Liver (tissue), 9 donors: ENCODE results near the gene PIP4K2A. TPM values are rescaled to one million over a fixed set of nuclear protein-coding genes. Genes with fewer than 3 reads are reported as not detected.

Experiments
- DNase-seq: peaks from one replicate; pipeline ENCODE4 v3.0.0-alpha.2; 2017; ENCODE audit warnings: low spot score
- H3K27ac ChIP-seq, 2 donors: one replicate each; pipeline ENCODE4 v1.7.0; 2013; ENCODE audit warnings: inconsistent platforms in 2 of 2, low read length in 2 of 2, control low read depth in 1 of 2, low read depth in 1 of 2, mild to moderate bottlenecking in 1 of 2
- H3K27me3 ChIP-seq, 4 donors: one replicate each; pipeline versions ENCODE4 v1.6.1 to v1.7.0; 2013; ENCODE audit warnings: low read length in 3 of 4, inconsistent platforms in 1 of 4, mild to moderate bottlenecking in 1 of 4, moderate library complexity in 1 of 4; ENCODE audit not compliant: control insufficient read depth in 4 of 4, insufficient read depth in 4 of 4
- H3K36me3 ChIP-seq, 4 donors: one replicate each; pipeline versions ENCODE4 v1.6.1 to v1.7.0; 2013; ENCODE audit warnings: low read length in 3 of 4, mild to moderate bottlenecking in 3 of 4, low read depth in 1 of 4, moderate library complexity in 1 of 4; ENCODE audit not compliant: control insufficient read depth in 4 of 4, insufficient read depth in 3 of 4
- H3K4me1 ChIP-seq, 4 donors: one replicate each; pipeline versions ENCODE4 v1.6.1 to v1.7.0; 2013; ENCODE audit warnings: low read length in 3 of 4, mild to moderate bottlenecking in 3 of 4, moderate library complexity in 1 of 4; ENCODE audit not compliant: control insufficient read depth in 4 of 4, insufficient read depth in 4 of 4
- H3K4me3 ChIP-seq, 3 donors: one replicate each; pipeline versions ENCODE4 v1.6.1 to v1.7.0; 2013; ENCODE audit warnings: low read length in 3 of 3, control low read depth in 1 of 3, low read depth in 1 of 3, mild to moderate bottlenecking in 1 of 3
- H3K9ac ChIP-seq, 2 donors: one replicate each; pipeline ENCODE4 v1.7.0; 2013; ENCODE audit warnings: low read length in 2 of 2, mild to moderate bottlenecking in 2 of 2, moderate library complexity in 2 of 2, control low read depth in 1 of 2, low read depth in 1 of 2
- H3K9me3 ChIP-seq, 4 donors: one replicate each; pipeline versions ENCODE4 v1.6.1 to v1.7.0; 2013; ENCODE audit warnings: low read length in 3 of 4; ENCODE audit not compliant: control insufficient read depth in 4 of 4
- CTCF ChIP-seq: fragments of 150-350 bp; IDR thresholded peaks from 2 replicates; pipeline ENCODE4 v1.5.1; 2017; ENCODE audit warnings: improper control_type of control experiment, low read depth, low read length; ENCODE audit not compliant: missing input control
- EGR1 ChIP-seq, 2 donors: IDR thresholded peaks; 2 replicates each; pipeline ENCODE4 v1.6.1; 2016 to 2018; ENCODE audit warnings: antibody characterized with exemption in 2 of 2, low read depth in 2 of 2
- FOXA1 ChIP-seq: IDR thresholded peaks from 2 replicates; pipeline ENCODE4 v1.6.1; 2016; ENCODE audit warnings: antibody characterized with exemption
- FOXA2 ChIP-seq: IDR thresholded peaks from 2 replicates; pipeline ENCODE4 v1.6.1; 2016; ENCODE audit warnings: antibody characterized with exemption
- GABPA ChIP-seq, 2 donors: IDR thresholded peaks in 1 of 2; conservative IDR thresholded peaks in 1 of 2; 2 replicates each; pipeline ENCODE4 v1.6.1; 2016; ENCODE audit warnings: antibody characterized with exemption in 2 of 2, mild to moderate bottlenecking in 1 of 2, moderate library complexity in 1 of 2
- HNF4A ChIP-seq, 2 donors: conservative IDR thresholded peaks; 2 replicates each; pipeline ENCODE4 v1.6.1; 2016; ENCODE audit warnings: antibody characterized with exemption in 2 of 2, mild to moderate bottlenecking in 2 of 2
- HNF4G ChIP-seq: IDR thresholded peaks from 2 replicates; pipeline ENCODE4 v1.6.1; 2016; ENCODE audit warnings: antibody characterized with exemption
- JUND ChIP-seq, 2 donors: IDR thresholded peaks; 2 replicates each; pipeline ENCODE4 v1.6.1; 2016; ENCODE audit warnings: antibody characterized with exemption in 2 of 2
- MAX ChIP-seq: IDR thresholded peaks from 2 replicates; pipeline ENCODE4 v1.6.1; 2016; ENCODE audit warnings: antibody characterized with exemption
- NR2F2 ChIP-seq: IDR thresholded peaks from 2 replicates; pipeline ENCODE4 v1.6.1; 2016; ENCODE audit warnings: antibody characterized with exemption
- RAD21 ChIP-seq, 2 donors: IDR thresholded peaks; 2 replicates each; pipeline ENCODE4 v1.6.1; 2016; ENCODE audit warnings: antibody characterized with exemption in 2 of 2, mild to moderate bottlenecking in 2 of 2
- REST ChIP-seq: IDR thresholded peaks from 2 replicates; pipeline ENCODE4 v1.6.1; 2016; ENCODE audit warnings: antibody characterized with exemption, mild to moderate bottlenecking
- RXRA ChIP-seq, 2 donors: IDR thresholded peaks; 2 replicates each; pipeline ENCODE4 v1.6.1; 2017 to 2018; ENCODE audit warnings: antibody characterized with exemption in 2 of 2, mild to moderate bottlenecking in 1 of 2
- SP1 ChIP-seq: IDR thresholded peaks from 2 replicates; pipeline ENCODE4 v1.6.1; 2018; ENCODE audit warnings: antibody characterized with exemption, mild to moderate bottlenecking
- TAF1 ChIP-seq: conservative IDR thresholded peaks from 2 replicates; pipeline ENCODE4 v1.6.1; 2016; ENCODE audit warnings: antibody characterized with exemption, mild to moderate bottlenecking
- YY1 ChIP-seq: IDR thresholded peaks from 2 replicates; pipeline ENCODE4 v1.6.1; 2016; ENCODE audit warnings: antibody characterized with exemption, mild to moderate bottlenecking
- ZBTB33 ChIP-seq: IDR thresholded peaks from 2 replicates; pipeline ENCODE4 v1.6.1; 2016; ENCODE audit warnings: antibody characterized with exemption
- WGBS: extraction: QIAGEN DNeasy Blood & Tissue Kit; methylation state at CpG from one replicate; pipeline ENCODE4 v1.1.7; 2013; 5-methylcytosine and 5-hydroxymethylcytosine counted together
- polyA plus RNA-seq, 2 donors: library from polyadenylated mRNA; stranded (reverse) in 1 of 2; unstranded in 1 of 2; fragments of 200-250 nt in 1 of 2; fragments of >200 nt in 1 of 2; fragmentation: Nextera tagmentation in 1 of 2; extraction: Ambion mirVana in 1 of 2; gene quantifications; one replicate each; pipeline versions ENCODE4 v1.2.1 to v1.2.3, GENCODE V29; 2013 to 2015
- total RNA-seq, 2 donors: library from RNA; depleted of rRNA; stranded (reverse); fragments of >200 nt; gene quantifications; one replicate each; pipeline ENCODE4 v1.2.3, GENCODE V29; 2014
- TF ChIP-seq, protein P1 (sequence below): IDR thresholded peaks from 2 replicates; pipeline ENCODE4 v1.6.1; 2016; ENCODE audit warnings: antibody characterized with exemption
- donor health status: healthy.
- donor health status: healthy.
- donor health status: healthy.
- donor health status: healthy.
- donor health status: healthy.

Gene PIP4K2A
- total and polyA plus RNA-seq, 4 donors, result 6.4 to 53.7 (median 8.6) TPM

- no peaks in the 10 kb centered on the region for H3K36me3 ChIP-seq
- TF ChIP-seq NR2F2 (no peak), TAF1 (no peak)
- peak overlapping the region in 1 of 2 donors; percentile 87 for H3K9ac ChIP-seq
- H3K27me3 ChIP-seq, result no peaks in the 10 kb centered on the region
- peak overlapping the region; percentile 84 to 92 for H3K27ac ChIP-seq
- peak overlapping the region; percentile 90 to 97 (median 97) for H3K4me3 ChIP-seq
- no peak for DNase-seq
- H3K9me3 ChIP-seq, result no peaks in the 10 kb centered on the region
- WGBS, result under 1% methylated on average over 67 of the region's 67 CpGs
- peaks cover 1 to 25% (median 13%) of the 10 kb centered on the region in 4 donors for H3K4me1 ChIP-seq
Observed at GRCh38 chr10:22713853-22714478, 412 bp downstream of the PIP4K2A start.

- no peaks in the 10 kb centered on the region for H3K36me3 ChIP-seq
- H3K27me3 ChIP-seq, result no peaks in the 10 kb centered on the region
- peaks cover 0 to 23% (median 12%) of the 10 kb centered on the region in 4 donors for H3K4me1 ChIP-seq
- peak overlapping the region; percentile 57 to 80 for H3K9ac ChIP-seq
- peak overlapping the region; percentile 84 to 92 for H3K27ac ChIP-seq
- DNase-seq, result peak; percentile 62
- H3K4me3 ChIP-seq, result peak overlapping the region; percentile 76 to 97 (median 97)
- TF ChIP-seq HNF4A (conservative IDR thresholded peaks at IDR 0.05) (peak; percentile 10 to 39), NR2F2 (no peak), CTCF (no peak), RXRA (IDR thresholded peaks at IDR 0.05) (peak; percentile 23 to 58), MAX (no peak), ZBTB33 (no peak), YY1 (peak; percentile 57), FOXA2 (no peak), FOXA1 (no peak), TAF1 (no peak), HNF4G (no peak), GABPA (IDR thresholded peaks at IDR 0.05 in 1 of 2, conservative IDR thresholded peaks at IDR 0.05 in 1 of 2) (no peak), SP1 (no peak), JUND (IDR thresholded peaks at IDR 0.05) (no peak), RAD21 (IDR thresholded peaks at IDR 0.05) (peak in 1 of 2 donors; percentile 30), EGR1 (IDR thresholded peaks at IDR 0.05; ENCODE audit: low read depth in 2 of 2) (no peak), REST (peak; percentile 13)
- TF ChIP-seq, protein P1, sequence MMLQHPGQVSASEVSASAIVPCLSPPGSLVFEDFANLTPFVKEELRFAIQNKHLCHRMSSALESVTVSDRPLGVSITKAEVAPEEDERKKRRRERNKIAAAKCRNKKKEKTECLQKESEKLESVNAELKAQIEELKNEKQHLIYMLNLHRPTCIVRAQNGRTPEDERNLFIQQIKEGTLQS, result no peak
- under 1% methylated on average over 73 of the region's 73 CpGs for WGBS
- H3K9me3 ChIP-seq, result no peaks in the 10 kb centered on the region
Observed at GRCh38 chr10:22712956-22713852, 1.2 kb downstream of the PIP4K2A start.
